OCI-LY7 (cell line): ENCODE data around the gene OR2T3.
"Not testable (repeated sequence)": the region's sequence is repeated elsewhere in the genome, so short reads cannot be mapped to it uniquely, and the experiment has no call there.

Experiments used
- CTCF ChIP-seq: fragments of 200-600 bp; sonication (generic); conservative IDR thresholded peaks from 2 replicates; pipeline ENCODE4 v1.5.1; 2014; ENCODE audit warnings: mild to moderate bottlenecking, antibody characterized with exemption, low read length, moderate library complexity, mixed read lengths
- EZH2phosphoT487 ChIP-seq: fragments of 200-600 bp; sonication (generic); IDR thresholded peaks from 2 replicates; pipeline ENCODE4 v1.6.1; 2018; ENCODE audit warnings: low read depth, borderline replicate concordance, mild to moderate bottlenecking, mixed run types, antibody characterized with exemption, low read length, moderate library complexity, mixed read lengths

- TF ChIP-seq EZH2phosphoT487, CTCF: not testable (repeated sequence)
These were observed 14.0 kb upstream of the OR2T3 start for GRCh38 chr1:248459117-248459516.
